Endometrial microvascular endothelial cells (primary cell): Measurements from ENCODE around the gene MRGPRX2. TPM values are rescaled to one million over a fixed set of nuclear protein-coding genes. Genes with fewer than 3 reads are reported as not detected.

Experiments
- in situ Hi-C: cut with HindIII; loops from 2 replicates; pipeline ENCODE4 v1.10.0; 2017; ENCODE audit warnings: low sequenced_read_pairs, low pct_unique_long_range_greater_than_20kb; ENCODE audit errors: inconsistent ontology term
- total RNA-seq: library from RNA; depleted of rRNA; stranded (reverse); fragments of >200 nt; gene quantifications from one replicate; pipeline ENCODE4 v1.2.3, GENCODE V29; 2015; ENCODE audit errors: inconsistent ontology term

Gene MRGPRX2
- total RNA-seq, 1 donor from 2014 or later = not detected

DNA sequence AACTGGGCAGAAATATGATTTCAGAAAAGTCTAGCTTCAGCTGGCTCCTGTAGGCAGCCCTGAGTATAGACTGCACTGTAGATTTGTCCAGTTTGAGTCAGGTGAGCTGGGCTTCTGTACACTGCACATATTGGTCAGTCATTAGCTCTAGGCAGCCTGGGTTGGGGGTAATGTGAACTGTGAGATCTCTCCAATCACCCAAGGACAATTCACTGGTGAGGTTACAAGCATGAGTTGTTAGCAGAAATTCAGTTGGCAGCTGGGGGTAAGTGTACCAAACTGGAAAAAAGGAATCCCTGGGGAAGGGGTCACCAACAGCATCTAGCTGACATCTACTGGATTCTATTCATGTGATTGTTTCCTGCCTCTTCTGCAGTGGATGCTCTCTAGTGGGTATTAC is 39.7 kb downstream of the MRGPRX2 start:
- in situ Hi-C loops = no loop called here

DNA sequence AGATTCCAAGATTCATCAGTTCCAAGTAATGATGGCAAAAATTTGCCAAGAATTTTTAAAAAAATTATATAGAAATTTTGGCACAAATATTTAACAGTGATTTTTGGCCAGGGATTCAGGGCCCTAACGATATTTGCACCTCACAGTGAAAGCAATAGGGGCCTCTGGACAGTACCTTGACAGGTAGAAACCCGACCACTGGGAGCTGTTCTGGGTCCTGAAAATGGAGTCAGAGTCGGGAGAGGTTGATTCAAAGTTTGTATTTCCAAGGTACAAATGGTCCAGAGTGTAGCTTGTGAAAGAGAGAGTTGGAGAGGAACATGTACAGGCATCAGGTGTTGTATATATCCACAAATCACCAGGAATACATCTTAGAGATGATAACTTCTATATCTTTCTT is 41.6 kb downstream of the MRGPRX2 start:
- in situ Hi-C loops = no loop called here

DNA sequence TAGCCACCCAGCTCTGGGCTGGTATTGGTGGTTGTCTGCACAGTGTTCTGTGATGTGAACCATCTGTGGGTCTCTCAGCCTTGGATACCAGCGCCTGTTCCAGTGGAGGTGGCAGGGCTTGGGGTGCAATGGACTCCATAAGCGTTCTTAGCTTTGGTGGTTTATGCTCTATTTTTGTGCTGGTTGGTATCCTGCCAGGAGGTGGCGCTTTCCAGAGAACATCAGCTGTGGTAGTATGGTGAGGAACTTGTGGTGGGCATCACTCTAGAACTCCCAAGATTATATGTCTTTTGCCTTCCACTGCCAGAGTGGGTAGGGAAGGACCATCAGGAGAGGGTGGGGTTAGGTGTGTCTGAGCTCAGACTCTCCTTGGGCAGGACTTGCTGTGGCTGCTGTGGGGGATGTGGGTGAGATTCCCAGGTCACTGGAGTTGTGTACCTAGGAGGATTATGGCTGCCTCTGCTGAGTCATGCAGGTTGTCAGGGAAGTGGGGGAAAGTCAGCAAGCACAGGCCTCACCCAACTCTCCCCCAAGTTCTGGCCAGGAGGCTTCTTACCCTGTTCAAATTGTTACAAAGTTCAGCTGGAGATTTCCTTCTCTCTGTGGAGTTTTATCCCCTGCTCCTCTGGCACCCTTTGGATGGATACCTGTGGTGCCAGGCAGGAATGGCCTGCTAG is 47.2 kb downstream of the MRGPRX2 start:
- in situ Hi-C loops = no loop called here

DNA sequence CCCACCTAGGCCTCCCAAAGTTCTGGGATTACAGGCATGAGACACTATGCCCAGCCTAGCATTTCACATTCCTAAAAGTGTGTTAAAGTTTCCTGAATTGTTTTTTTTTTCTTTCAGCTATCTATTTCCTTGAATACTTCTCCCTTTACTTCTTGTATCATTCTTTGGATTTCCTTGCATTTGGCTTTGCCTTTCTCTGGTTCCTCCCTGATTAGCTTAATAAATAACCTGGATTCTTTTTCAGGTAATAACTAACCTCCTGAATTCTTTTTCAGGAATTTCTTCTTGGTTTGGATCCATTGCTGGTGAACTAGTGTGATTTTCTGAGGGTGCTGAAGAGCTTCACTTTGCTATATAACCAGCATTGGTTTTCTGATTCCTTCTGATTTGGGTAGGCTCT is 47.9 kb downstream of the MRGPRX2 start:
- in situ Hi-C loops = no loop called here

Other genes starting within 250 kb of the MRGPRX2 start
- not detected for gene MRGPRX1, start 121.3 kb downstream of the MRGPRX2 start, total RNA-seq
- gene ZDHHC13, start 56.5 kb upstream of the MRGPRX2 start, total RNA-seq = 119 TPM
- not detected for gene CSRP3, start 141.3 kb upstream of the MRGPRX2 start, total RNA-seq
- 5.9 TPM for gene E2F8, start 180.2 kb upstream of the MRGPRX2 start, total RNA-seq